Activated CD4-positive, CD25-positive, alpha-beta regulatory T cell treated with anti-CD3 and anti-CD28 coated beads, Interleukin-2, amount 50 U/mL, for 24 hours (primary cell): ENCODE data around the gene NPLOC4.

Source experiments
- ATAC-seq, 2 donors: fragments of 150-1000 bp; cut with Tn5 transposase; one replicate each; pipeline ENCODE4 v1.10.0; 2021; ENCODE audit warnings: mild to moderate bottlenecking in 1 of 2, moderate library complexity in 1 of 2

Gene NPLOC4

DNA sequence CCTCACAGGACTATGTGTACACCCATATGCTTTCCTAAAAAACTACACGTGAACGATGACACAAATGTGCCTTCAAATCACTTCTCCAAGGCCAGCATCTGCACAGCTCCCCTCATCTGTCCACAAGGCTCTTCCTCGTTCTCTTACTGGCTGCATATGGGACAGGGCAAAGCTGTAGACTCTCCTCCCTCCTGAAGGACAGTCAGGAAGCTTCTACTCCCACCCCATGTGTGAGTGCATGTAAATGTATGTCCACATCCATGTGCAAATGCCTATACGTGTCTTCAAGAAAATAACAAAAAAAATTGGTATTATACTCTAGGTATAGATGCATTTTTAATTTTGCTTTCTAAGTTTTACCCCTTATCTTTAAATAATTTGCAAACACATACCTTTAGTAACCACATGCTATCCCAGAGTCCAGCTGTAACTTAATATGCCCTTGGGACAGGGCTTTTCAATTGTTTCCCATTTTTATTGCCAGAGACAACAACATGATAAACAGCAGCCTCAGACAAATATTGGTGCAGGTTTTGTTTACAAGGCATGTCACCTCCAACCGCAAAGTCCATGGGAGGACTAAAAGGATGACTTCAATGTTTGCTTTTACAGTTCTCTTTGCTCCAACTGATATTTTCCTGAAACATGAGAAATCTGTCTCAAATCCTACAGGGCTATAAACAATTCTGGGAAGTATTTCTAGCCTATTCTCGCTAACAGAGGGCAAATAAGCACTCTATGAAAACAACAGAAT, 53.1 kb downstream of the NPLOC4 start:
- no peak for ATAC-seq

DNA sequence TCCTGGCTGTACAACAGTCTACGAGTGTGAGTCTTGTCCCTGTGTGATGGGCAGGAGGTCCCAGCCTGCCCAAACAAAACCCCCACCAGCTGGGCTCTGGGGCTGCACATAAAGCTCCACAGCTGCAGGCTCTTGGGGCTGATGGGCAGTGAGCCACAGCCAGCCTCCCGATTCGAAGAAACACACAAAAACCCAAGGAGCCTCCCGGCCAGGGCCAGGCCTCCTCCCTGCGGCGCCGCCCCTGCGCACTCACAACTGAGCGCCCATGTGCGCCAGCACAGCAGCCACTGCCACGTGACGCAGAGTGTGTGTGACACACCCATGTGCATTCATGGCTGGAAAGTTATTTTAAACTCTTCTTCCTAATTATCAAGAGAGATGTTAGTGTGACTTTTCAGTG, 54.2 kb downstream of the NPLOC4 start:
- no peak for ATAC-seq

DNA sequence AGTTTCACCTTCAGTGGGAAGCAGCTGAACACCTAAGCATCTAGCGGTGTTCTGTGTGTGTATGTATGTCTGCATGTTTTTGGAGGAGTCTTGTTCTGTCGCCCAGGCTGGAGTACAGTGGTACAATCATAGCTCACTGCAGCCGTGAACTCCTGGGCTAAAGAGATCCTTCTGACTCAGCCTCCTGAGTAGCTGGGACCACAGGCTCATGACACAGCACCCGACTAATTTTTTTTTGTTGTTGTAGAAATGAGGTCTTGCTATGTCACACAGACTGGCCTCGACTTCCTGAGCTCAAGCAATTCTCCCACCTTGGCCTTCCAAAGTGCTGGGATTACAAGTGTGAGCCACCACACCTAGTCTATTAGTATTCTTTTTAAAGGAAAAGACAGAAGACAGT, 54.6 kb downstream of the NPLOC4 start:
- ATAC-seq: no peak

DNA sequence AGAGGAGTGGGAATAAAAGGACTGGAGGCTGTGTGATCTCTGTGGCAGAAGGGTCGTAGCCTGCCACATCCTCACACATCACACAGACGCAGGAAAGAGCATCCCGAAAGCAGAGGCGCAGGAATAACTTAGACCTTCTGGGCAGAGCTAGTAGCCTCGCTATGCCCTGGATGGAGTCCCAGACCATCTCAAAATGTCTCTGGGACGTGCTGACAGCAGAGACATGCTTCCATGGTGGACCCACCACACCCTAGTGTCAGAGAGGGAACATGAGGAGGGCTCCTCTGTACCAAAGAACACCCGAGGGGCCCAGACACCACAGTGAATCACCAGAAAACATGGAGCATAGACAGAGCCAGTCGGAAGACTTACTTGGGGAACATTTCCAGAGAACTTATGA, 55.2 kb downstream of the NPLOC4 start:
- ATAC-seq: no peak

DNA sequence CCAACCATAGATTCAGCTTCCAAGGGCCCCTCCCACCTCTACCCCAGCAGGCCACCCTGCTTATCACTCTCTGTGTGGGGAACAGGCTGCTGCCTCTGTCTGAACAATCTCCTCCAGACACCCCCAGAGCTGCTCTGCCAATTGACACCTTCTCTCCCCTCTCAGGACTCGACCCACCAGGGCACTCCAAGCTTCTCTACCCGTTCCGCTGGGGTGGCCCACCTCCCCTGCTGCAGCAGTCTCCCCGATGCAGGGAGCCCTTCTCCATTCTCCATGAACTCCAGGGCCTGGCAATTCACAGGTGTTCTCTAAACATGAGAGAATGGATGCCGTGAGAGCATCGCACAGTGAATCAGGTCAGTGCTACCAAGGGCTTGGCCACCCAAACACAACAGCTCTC, 56.4 kb downstream of the NPLOC4 start:
- ATAC-seq: no peak

DNA sequence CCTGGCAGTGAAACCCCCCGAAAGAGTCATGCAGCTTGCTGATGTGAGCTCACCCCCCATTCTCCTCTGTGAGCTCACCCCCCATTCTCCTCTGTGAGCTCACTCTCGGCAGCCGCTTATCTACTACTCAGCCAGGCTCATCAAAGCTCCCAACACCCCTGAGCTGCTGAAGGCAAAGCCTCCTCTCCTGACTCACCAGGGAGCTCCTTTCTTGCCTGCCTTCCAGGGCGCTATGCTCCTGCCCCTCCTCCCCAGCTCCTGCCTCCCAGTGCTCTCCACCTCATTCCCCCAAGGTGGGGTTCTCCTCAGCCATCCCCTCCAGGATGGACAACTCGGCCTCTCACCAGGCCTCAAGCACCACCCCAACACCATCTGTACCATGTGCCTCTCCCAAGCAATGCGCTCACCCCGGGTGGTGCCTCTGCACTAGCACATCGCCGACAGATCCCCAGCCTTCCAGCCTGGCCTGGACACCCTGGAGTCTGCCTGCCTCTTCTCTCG, 57.0 kb downstream of the NPLOC4 start:
- ATAC-seq: no peak

DNA sequence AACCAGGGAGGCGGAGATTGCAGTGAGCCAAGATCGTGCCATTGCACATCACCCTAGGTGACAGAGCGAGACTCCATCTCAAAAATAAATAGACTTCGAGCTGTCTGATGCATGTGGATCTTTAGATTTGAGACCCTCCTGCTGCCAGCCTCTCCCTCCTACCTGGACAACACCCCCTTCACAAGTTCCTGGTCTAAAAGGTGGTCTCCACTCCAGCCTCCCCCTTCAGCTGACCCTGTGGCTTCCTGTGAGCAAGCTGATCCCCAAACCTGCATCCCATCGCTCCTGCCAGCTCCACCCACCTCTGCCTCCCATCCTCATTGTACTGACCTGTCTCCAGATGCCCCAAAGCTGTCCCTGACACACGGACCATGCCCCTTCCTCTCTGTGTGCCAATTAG, 57.6 kb downstream of the NPLOC4 start:
- ATAC-seq: no peak

DNA sequence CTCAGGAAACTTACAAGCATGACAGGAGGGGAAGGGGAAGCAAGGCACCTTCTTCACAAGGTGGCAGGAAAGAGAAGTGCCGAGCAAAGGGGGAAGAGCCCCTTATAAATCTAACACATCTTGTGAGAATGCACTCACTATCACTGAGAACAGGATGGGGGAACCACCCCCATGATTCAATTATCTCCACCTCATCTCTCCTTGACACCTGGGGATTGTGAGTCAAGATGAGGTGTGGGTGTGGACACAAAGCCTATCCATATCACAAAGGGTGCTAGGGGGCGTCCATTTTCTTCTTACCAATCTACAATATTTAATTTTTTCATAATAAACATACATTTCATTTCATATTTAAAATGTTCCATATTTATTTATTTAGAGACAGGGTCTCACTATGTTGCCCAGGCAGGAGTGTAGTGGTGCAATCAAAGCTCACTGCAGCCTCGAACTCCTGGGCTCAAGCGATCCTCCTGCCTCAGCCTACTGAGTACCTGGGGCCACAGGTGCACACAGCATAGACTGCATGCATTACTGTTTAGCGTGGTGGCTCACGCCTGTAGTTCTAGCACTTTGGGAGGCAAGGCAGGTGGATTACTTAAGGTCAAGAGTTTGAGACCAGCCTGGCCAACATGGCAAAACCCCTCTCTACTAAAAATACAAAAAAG, 58.2 kb downstream of the NPLOC4 start:
- ATAC-seq: peak; percentile 88 to 91

DNA sequence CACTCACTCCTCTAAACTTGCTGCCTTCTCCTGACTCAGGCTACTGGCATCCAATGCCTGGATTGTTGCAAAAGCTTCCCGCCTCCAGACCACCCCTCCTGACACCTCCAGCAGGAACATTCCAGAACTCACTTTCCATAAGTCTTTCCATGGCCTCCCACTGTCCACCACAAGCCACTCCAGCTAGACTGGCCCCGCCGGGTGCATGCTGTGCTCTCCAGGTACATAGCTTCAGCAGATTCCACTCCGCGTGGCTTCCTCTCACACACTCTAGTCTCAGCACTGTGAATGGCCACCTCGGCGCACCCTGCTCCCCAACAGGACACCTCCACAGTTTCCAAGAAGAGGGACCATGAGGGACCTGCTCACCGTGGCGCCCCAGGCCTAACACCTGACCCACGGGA, 58.9 kb downstream of the NPLOC4 start:
- no peak for ATAC-seq

DNA sequence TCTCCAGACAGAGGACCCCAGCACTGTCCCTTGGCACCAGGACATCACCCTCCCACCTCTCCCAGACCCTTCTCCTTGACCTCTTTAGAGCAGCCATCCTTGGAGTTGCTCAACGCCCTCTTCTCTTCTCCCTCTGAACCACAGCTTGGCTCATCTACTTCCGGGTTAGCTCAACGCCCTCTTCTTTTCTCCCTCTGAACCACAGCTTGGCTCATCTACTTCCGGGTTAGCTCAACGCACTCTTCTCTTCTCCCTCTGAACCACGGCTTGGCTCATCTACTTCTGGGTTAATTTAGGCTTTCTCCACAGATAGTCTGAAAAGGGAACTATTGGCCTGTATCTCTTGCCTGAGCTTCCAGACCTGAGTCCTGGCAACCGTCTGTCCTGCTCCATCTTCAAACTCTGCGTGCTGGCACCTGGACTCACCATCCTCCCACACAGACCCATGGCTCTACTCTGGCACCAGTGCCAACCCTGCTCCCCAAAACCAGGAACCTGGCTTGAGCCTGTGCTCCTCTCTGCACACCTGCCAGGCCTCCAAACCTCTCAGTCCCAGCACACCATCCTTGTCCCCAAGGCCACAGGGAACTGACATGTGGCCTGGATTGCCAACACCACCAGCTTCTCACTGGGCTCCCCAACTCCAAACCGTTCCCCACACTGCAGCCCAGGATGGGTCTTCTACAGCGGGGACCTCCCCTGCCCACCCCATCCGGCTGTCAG, 59.5 kb downstream of the NPLOC4 start:
- ATAC-seq: no peak

DNA sequence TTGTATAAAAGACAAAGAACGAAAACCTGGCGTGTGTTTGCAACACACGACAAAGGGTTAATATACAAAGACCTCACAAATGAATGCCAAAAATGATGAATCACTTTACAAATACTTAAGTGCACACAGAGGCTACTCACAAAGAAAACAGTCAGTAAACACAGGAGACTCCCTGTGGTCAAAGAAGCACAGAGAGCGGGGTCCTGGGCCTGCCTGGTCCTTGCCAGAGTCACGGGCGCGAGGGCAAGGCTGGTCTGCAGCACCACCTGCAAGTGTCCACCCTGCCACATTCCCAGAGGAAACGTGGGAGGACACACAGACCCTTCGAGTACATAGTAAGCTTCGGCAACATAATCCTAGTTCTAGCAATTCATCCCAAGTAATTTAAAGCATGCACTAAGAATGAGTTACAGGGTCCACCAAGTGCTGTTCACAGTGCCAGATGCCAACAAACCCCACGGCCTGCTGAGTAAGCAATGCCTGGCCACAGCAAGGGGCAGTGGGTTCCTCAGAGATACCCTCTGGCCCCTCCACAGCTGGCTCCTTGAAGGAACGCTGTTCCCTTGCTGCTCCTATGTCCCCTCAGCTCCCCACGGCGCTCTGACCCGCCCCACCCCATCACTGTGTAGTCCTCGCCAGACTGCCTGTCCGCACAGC, 60.2 kb downstream of the NPLOC4 start:
- no peak for ATAC-seq

DNA sequence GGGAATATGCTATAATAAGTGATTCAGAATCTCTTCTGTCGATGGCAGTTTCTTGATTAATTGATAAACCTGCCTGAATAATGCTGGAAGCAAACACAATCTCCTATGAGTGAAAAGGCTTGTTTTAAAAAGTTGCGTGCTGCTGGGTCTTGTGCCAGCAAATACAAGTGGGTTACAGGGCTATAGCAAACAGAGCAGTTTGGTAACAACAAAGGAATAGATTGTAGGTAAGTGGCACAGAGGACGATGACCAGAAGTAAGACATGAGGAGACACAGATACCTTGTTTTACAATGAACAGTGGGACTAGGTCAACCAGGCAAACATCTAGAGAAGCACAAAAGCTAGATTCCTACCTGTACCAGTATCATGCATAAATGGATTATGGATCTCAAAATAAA, 61.1 kb downstream of the NPLOC4 start:
- ATAC-seq: no peak

DNA sequence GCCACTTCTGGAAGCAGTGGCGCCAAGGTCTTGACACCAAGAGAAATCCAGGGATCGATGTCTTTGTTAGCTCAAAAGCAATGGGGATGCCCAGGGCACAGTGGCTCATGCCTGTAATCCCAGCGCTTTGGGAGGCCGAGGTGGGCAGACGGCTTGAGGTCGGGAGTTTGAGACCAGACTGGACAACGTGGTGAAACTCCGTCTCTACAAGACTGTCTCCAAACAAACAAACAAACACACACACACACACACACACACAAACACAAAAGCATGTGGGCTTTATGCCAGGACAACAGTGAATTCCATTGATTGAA, 62.3 kb downstream of the NPLOC4 start:
- no peak for ATAC-seq

DNA sequence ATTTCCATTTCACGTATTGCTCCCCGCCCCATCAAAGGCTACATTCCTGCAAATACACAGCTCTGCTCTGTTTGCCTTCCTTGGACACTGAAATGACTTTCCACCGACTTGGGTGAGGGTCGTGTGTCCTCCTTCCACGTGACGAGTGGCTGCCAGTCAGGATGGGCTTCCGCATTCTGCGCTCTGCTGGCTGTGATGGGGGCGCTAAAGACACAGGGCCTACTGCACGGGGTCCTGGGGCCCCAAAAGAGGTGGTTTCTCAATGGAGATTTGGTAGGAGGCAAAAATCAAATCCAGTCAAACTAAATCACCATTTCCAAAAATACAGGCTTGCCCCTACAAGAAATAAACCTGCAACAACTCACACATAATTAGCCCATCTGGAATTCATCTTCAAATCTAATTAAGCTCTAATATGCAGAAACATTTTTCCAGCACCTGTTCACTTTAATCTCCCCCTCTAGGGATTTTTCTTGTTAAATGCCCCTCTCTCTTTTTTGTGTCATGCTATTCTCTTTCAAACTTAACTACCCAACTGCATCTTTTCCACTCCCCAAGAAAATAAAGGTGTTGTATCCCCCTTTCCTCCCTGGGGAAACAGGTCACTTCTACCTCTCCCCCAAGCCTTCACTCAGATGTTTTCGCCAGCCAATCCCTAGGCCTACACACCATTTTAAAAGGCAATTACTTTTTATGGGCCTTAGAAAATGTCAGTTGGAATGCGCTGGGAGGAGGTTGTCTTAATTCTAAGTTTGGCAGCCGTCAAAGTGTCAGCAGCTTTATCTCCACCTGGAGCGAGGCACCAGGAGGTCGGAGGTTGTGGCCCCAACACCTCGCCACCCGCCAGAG, 62.9 kb downstream of the NPLOC4 start:
- ATAC-seq: no peak

DNA sequence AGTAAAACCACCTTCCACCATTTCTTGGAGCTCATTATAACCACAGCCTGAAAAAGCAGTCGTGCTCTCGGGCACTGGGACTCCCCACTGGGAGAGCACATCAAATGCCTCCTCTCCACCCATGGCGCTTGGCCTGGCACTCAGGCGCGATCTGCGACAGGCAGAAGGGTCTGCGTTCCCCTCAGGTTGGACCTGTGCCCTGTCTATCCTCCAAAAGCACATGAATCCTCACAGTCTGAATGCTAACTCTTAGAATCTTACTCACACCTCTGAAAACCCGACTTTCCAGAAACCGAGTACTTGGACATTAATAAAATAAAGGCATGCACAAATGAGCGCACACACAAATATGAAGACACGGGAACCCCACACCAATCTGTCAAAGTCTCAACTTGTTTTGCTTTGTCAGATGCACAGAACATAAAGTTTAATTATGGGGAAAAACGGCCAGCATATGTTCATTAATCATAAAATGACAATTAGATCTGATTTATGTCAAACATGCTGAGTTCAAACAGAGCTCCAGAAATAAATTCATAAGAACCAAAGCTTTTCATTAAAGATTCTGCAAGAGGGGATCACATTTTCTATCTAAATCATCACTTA, 64.2 kb downstream of the NPLOC4 start:
- ATAC-seq: no peak

DNA sequence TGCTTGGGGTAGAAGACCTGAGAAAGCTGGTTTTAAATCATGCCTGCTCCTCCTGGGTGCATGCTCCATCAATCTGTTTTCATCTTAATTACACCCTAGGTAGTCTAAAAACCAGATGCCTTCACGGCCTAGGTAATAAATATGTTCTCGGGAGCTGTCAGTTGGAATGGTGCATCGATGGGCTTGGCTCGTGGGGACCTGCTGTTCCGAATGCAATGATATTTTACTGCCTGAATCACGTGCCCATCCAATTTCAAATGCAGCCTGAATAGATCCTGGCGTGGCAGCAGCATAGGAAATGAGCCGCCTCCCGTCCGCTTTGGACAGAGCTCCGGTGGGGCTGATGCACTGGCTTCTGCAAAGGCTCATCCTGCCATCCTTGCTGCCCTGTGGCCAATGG, 65.9 kb downstream of the NPLOC4 start:
- no peak for ATAC-seq

DNA sequence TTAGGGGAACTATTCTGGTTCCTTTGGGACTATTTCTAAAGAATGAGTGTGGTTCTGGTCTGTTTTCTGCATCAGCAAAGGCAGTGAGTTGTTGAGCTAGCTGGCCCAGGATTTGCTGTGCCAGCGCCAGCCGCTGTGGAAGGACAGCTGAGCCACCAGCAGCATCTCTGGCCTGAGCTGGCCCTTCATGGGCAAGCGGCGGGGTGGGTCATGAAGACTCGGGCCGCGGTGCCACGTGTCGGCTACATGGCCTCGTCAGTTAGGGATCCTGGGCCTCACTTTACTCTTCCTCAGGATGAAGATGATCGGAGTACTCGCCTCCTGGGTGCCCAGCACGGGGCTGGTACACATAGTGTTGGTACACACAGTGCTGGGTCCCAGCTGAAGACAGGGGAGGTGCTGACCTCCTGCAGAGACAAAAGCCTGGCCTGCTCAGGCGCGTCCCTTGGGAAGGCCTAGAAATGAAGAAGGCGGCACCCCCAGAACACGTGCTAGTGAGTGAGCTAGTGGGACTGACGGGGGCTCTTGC, 66.9 kb downstream of the NPLOC4 start:
- no peak for ATAC-seq

DNA sequence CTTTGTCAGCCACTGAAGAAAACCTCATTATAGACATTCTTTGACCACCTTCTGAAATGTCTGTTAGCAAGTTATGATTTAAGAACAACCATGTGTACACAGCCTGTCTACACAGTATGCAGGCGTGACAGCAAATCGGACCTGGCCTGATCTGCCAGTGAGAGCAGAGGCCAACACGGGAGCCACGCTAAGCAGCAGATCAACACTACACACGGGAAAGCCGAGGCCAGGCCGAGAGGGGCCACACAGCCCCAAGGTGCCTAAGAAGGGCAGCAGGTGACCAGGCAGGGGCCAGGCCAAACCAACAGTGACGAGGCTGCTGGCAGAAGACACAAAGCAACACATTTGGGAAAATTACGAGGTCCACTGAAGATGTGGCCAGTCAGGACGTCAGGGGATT, 68.5 kb downstream of the NPLOC4 start:
- ATAC-seq: no peak

DNA sequence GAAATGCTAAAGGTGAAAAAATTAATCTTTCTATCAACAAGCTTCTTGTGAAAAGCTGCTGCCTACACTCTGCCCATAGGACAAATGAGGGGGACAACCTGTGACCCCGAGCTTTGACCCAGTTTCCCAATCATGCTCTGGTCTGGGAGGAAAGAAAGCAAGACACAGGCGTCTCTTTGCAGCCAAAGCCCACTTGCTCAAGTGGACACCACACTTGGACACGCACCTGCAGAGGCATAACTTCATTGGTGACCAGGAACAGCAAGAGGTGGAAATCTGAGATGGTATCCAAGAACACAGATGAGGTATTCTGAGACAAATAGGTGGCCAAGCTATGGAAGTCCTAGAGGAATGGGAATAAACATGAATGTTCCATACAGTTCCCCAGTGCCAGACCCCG, 69.7 kb downstream of the NPLOC4 start:
- ATAC-seq: no peak

DNA sequence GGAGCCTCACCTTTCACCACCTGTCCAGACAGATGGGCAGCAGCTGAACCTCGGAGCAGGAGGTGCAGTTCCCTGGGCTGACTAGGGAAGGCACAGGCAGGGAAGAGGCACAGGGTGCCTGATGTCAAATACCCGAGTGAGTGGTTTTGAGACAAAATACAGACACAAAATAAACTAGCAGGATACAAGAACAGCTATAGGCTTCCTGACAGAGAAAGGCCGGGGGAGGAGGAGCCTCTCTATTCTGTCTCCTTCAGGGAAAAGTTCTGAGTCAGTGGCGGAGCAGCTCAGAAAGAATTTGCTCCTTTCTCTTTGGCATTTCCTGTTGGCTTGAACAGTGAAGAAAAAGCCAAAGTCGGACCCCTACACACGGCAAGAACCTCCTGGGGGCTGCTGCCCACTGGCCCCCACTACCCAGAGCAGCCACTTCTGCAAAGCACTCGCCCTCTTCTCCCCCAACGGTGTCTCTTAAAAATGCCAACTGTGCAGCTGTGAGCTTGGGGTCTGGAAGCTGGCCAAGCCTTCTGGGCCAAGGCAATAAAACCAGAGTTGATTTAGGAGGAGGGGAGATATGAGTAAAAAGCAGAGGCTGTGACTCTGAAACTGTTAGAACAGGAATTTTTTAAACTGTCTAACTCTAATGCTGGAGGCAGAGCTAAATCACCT, 70.3 kb downstream of the NPLOC4 start:
- ATAC-seq: no peak

DNA sequence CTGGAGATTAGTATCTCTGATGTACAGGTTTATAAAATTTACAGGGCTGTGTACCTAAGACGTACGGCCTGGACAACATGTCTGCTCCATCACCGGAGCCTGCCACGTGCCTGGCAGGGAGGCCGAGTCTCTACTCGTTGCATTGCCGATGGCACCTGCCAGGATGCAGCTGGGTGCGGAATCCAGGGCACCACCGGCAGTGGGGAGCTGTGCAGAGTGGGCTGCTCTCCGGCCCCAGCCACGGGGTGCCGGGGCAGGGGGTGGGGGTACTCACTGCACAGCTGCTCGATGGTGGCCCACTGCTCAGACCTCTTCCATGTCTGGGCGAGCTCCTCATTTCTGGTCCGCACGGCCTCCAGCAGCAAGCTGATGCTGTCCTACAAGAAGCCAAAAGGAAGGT, 71.7 kb downstream of the NPLOC4 start:
- ATAC-seq: no peak
